Right lobe of liver (tissue), 6 donors: ENCODE data around the gene TMEM134. TPM values are rescaled to one million over a fixed set of nuclear protein-coding genes. Genes with fewer than 3 reads are reported as not detected.

ENCODE experiments used
- ATAC-seq, 4 donors: fragments of 200-7000 bp; cut with Tn5 transposase; one replicate each; pipeline ENCODE4 v1.9.1; 2020; ENCODE audit warnings: mild to moderate bottlenecking in 4 of 4, moderate library complexity in 4 of 4
- DNase-seq, 3 donors: peaks; one replicate each; pipeline ENCODE4 v3.0.0-alpha.2; 2020
- H3K27ac ChIP-seq, 3 donors: fragments of 200-600 bp; one replicate each; pipeline ENCODE4 v1.8.0; 2022
- H3K27me3 ChIP-seq, 2 donors: fragments of 200-600 bp; one replicate each; pipeline ENCODE4 v1.8.0; 2022
- H3K36me3 ChIP-seq, 4 donors: fragments of 200-600 bp; sonication (generic) in 1 of 4; one replicate each; pipeline versions ENCODE4 v1.5.1 to v1.8.0; 2017 to 2022; ENCODE audit warnings: control low read depth in 1 of 4
- H3K4me1 ChIP-seq, 4 donors: fragments of 200-600 bp; sonication (generic) in 1 of 4; one replicate each; pipeline versions ENCODE4 v1.5.1 to v1.8.0; 2017 to 2022; ENCODE audit warnings: control low read depth in 1 of 4
- H3K4me3 ChIP-seq, 3 donors: fragments of 200-600 bp; one replicate each; pipeline ENCODE4 v1.8.0; 2022
- H3K9me3 ChIP-seq, 4 donors: fragments of 200-600 bp; sonication (generic) in 1 of 4; one replicate each; pipeline versions ENCODE4 v1.5.1 to v1.8.0; 2017 to 2022; ENCODE audit warnings: control low read depth in 1 of 4
- CTCF ChIP-seq, 4 donors: fragments of 200-600 bp in 3 of 4; fragments of 450-650 bp in 1 of 4; IDR thresholded peaks; one replicate each; pipeline versions ENCODE4 v1.5.1 to v1.8.0; 2016 to 2022; ENCODE audit warnings: antibody characterized with exemption in 4 of 4, mild to moderate bottlenecking in 2 of 4
- POLR2A ChIP-seq: fragments of 450-650 bp; IDR thresholded peaks from one replicate; pipeline ENCODE4 v1.6.1; 2017; ENCODE audit warnings: antibody characterized with exemption, mild to moderate bottlenecking
- WGBS: methylation state at CpG from one replicate; pipeline ENCODE4 v1.1.6; 2018; ENCODE audit warnings: low coverage, low lambda C conversion rate; ENCODE audit not compliant: insufficient coverage; ENCODE audit errors: missing lambda C conversion rate; 5-methylcytosine and 5-hydroxymethylcytosine counted together
- intact Hi-C, 2 donors: fragments of 100-400 bp; cut with DNase I; formaldehyde crosslinking; loops; one replicate each; pipeline versions ENCODE4 v1.11.2 to v1.14.1; 2022
- total RNA-seq, 6 experiments: library from RNA; depleted of rRNA in 2 of 6; stranded (reverse); fragments of >200 nt in 2 of 6; fragmentation: NEBNext Ultra II Directional in 3 of 6; extraction: Animal tissue kit (Norgen Biotek cat#: 25700) in 3 of 6; gene quantifications; one replicate each; pipeline versions ENCODE4 v1.1.0 to v1.2.4, GENCODE V29; 2016 to 2023
- donor health status: DM: no; HTN: yes; CAD: no.
- donor health status: DM: no; HTN: no; CAD: no.
- donor health status: DM: no; HTN: no; CAD: no.
- donor health status: DM: no; HTN: yes; CAD: no.
- donor health status: DM: no; HTN: yes; CAD: no.

Gene TMEM134
- total RNA-seq, 6 experiments from 2014 or later = 29.1 to 133 (median 40.9) TPM

- no peak for ATAC-seq
- Histone ChIP-seq H3K27me3 (no peaks in the 10 kb centered on the region), H3K4me3 (no peak overlapping the region), H3K27ac (no peak overlapping the region), H3K36me3 (no peaks in the 10 kb centered on the region), H3K9me3 (no peaks in the 10 kb centered on the region), H3K4me1 (peaks cover 0 to 25% (median 8%) of the 10 kb centered on the region in 4 donors)
- no peak for TF ChIP-seq CTCF (IDR thresholded peaks at IDR 0.05)
- intact Hi-C loops = no loop called here
- WGBS = 55% methylated on average over 3 of the region's 3 CpGs
- no peak for DNase-seq
These were observed 40.9 kb upstream of the TMEM134 start for GRCh38 chr11:67510023-67510345.

- Histone ChIP-seq H3K27me3 (no peaks in the 10 kb centered on the region), H3K4me1 (peaks cover 0 to 34% (median 8%) of the 10 kb centered on the region in 4 donors), H3K4me3 (peak overlapping the region; percentile 58 to 87 (median 78)), H3K36me3 (no peaks in the 10 kb centered on the region), H3K9me3 (no peaks in the 10 kb centered on the region), H3K27ac (peak overlapping the region; percentile 87 to 98 (median 98))
- ATAC-seq = peak; percentile 29 to 55 (median 52)
- DNase-seq = peak; percentile 98
- TF ChIP-seq CTCF (IDR thresholded peaks at IDR 0.05) (no peak), POLR2A (peak; percentile 20)
- intact Hi-C loops = loop anchor here (5.0 to 10.0 kb wide), 3 partner anchors 41 to 116 kb away; partner anchors contain the start of genes RAD9A (in 2 of the 2) and TMEM134 (in 1 of the 2)
- 1% methylated on average over 13 of the region's 57 CpGs for WGBS
These were observed 39.6 kb upstream of the TMEM134 start for GRCh38 chr11:67508486-67509121.

GRCh38 chr11:67507864-67508485 lies 38.9 kb upstream of the TMEM134 start, which contains the start of gene CDK2AP2:
CDK2AP2 (minus strand) TSS chr11:67508162; CDS start chr11:67508082, 80 bp downstream.
- peak within 1 kb of the TSS; percentile 58 to 87 (median 78) for H3K4me3 ChIP-seq
- H3K27ac ChIP-seq = peak within 1 kb of the TSS; percentile 87 to 98 (median 98)
- DNase-seq = peak; percentile 100
- peaks cover 0 to 34% (median 8%) of the 10 kb centered on the region in 4 donors for H3K4me1 ChIP-seq
- intact Hi-C loops = loop anchor here (5.0 to 10.0 kb wide), 3 partner anchors 41 to 116 kb away; partner anchors contain the start of genes RAD9A (in 2 of the 2) and TMEM134 (in 1 of the 2)
- H3K36me3 ChIP-seq = no peaks in the 10 kb centered on the region
- TF ChIP-seq CTCF (IDR thresholded peaks at IDR 0.05) (no peak), POLR2A (peak; percentile 95)
- no peaks in the 10 kb centered on the region for H3K9me3 ChIP-seq
- peak; percentile 64 to 86 (median 79) for ATAC-seq
- no peaks in the 10 kb centered on the region for H3K27me3 ChIP-seq
- WGBS = 0% methylated on average over 9 of the region's 57 CpGs

GRCh38 chr11:67507242-67507863 lies 38.3 kb upstream of the TMEM134 start:
- 5% methylated on average over 8 of the region's 33 CpGs for WGBS
- H3K4me1 ChIP-seq = peaks cover 0 to 34% (median 8%) of the 10 kb centered on the region in 4 donors
- TF ChIP-seq CTCF (IDR thresholded peaks at IDR 0.05) = no peak
- no peak for TF ChIP-seq POLR2A
- H3K4me3 ChIP-seq = peak overlapping the region; percentile 58 to 87 (median 78)
- DNase-seq (no peak), ATAC-seq (peak in 1 of 4 donors; percentile 31)
- no peaks in the 10 kb centered on the region for H3K36me3 ChIP-seq
- H3K27ac ChIP-seq = peak overlapping the region; percentile 78 to 98 (median 87)
- intact Hi-C loops = loop anchor here (5.0 to 10.0 kb wide), 3 partner anchors 40 to 115 kb away; partner anchors contain the start of genes RAD9A (in 2 of the 2) and TMEM134 (in 1 of the 2)
- no peaks in the 10 kb centered on the region for H3K9me3 ChIP-seq
- no peaks in the 10 kb centered on the region for H3K27me3 ChIP-seq
